NCI-H2107 treated with DMSO at 0.1 percent for 48 hours (cell line): Measurements from ENCODE around the gene FAM240A.
A peak's percentile ranks its signal among the peaks of the same experiment; 100 is the strongest.

ENCODE experiments used
- DNase-seq: peaks from one replicate; lab custom pipeline; 2025; ENCODE audit not compliant: unreplicated experiment; lab: John Stamatoyannopoulos, UW

The FAM240A gene

DNA sequence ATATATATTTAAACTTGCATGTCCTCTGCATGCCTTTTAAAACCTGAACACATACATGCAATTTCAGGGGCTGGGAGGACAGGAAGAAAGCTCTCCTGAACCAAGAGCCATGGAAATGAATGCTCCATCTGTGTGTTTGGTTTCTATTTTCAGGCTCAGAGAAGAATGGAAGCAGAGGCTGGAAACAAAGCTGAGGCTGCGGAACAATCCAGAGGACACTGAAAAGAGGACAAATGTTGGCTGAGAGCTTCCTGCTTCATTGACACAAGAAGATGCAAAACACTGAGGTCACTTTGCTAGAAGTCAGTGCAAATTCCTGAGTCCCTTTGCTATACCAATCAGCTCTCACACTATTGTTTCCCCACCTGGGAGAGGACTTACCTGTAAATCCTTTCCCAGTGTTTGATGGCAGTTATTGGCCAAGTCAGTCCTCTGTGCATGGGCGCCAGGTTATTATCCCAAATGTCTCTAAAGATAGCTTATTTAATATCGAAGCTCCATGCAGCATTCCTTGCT lies 12.7 kb downstream of the FAM240A start:
- DNase-seq = no peak

DNA sequence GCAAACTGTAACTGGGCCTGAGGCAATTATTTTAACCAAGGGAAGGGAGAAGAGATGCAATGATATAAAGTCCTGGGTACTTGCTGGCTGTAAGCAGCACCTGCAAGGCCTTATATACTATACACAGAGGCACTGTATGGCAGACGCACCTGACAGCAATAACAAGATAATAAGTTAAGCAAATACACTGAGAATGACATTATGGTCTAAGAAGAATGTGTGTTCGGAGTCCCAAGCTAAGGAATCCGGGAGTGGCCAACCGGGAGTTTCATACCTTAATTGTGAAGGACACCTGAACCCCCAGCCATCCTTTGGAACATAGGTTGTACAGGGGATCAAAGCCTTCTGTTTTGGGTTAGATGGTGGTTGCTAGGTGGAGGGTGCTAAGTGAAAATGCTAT lies 13.7 kb downstream of the FAM240A start:
- DNase-seq = no peak

DNA sequence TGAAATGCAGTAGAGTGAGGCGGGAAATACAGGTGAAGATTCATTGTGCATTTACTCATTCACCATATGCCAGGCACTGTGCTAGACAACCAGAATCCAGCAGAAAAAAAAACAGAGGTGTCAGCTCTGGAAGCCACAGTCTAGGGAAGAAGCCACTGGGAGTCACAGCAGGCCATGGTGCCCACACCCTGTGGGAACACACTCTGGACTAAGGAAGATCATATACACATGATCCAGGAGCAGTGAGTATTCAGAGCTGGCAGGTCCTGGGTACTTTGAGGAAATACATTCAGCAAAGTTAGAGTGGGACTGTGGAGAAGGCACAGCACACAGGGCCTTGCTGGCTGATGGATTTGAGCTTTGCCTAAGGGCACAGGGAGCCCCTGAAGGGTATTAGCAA lies 14.8 kb downstream of the FAM240A start:
- DNase-seq = no peak

DNA sequence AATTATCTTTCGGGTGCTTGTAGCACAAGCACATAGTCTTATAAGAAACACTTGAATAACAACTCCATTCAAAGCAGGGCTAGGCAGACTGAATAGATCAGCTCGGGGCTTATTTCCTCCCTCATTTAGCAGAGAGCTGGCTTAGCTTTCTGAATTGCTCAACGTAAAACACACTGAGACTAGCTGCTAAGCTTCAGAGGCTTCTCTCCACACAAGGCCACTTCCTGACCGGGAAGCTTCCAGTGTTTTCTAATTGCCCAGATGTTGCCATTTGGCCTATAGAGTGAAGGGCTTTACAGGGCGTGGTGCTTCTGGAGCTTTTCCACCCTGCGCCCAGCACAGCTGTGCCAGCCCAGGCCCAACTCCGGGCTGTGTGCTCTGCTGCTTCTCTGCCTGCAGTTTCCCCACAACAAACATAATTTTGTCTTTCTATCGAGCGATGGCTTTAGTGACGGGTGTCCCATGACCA lies 16.6 kb downstream of the FAM240A start:
- no peak for DNase-seq

DNA sequence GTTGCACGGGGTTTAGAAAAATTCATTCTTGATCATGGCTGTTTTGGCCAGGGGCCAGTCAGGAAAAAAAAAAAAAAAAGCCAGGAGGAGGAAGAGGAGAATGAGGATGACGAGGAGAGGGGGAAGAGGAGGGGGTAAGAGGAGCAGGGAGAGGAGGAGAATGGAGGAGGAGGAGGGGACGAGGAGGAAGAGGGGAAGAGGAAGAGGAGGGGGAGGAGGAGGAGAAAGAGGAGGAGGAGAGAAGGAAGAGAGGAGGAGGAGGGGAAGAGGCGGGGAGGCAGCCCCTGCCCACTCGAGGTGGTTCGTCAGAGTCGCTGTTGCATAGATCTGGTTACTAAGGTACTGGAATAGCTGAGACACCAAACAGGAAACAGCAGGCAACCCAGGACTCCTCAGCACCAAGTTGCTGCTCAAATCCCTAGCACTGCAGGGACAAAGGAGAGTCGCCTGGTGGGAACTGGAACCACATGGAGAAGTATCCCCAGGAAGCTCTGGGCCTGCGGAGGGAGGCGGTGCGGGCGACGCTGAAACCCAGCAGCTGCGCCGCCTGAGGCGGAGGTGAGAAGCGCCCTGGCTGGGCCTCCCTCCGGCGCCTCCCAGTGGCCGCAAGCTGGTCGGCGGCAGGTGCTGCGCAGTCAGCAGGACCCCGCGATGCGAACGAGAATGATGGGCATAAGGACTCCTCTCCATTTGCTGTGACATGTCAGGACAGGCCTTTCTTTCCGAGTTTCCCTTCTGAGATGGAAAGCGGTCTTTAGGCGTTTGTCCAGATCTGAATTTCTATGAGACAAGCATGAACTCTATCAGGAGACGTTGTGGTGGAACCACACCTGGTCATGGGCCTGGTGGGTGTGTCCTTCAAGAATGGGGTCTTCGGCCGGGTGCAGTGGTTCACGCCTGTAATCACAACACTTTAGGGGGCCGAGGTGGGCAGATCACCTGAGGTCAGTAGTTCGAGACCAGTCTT lies 17.5 kb downstream of the FAM240A start:
- DNase-seq = peak; percentile 7

DNA sequence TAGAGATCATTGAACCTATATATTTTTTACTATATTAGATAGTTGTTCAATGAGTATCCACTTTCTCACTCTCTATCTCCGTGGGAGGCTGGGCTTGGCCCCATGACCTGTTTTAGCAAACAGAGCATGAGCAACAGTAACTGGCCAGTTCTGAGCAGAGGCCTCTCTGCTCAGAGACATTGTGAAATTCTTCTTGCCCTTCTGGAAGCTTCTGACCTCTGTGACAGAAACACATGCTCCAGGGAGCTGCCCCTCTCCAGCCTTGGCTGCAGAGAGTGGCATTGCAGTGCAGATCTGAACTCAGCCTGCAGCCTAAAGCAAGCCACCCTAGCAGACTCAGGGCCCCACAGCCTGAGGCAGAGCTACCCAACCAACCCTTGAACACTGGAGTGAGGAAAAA lies 20.5 kb downstream of the FAM240A start:
- DNase-seq = no peak

DNA sequence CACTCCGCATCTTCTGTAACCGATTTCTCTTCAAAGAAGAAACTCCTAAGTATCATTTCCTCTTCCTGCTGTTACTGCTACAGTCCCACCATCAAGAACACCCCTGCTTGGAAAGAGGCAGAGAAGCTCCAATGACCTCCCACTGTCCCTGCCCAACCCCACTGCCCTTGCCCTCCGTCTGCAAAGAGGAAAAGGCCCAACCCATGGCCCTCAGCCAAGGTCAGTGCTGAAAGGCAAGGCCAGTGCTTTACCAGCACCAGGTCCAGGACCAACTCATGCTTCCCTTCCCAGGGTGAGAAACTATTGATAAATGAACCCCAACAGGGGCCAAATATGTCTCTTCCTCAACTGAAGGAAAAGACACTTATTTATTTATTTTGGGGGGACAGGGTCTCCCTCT lies 22.5 kb downstream of the FAM240A start:
- DNase-seq = no peak

DNA sequence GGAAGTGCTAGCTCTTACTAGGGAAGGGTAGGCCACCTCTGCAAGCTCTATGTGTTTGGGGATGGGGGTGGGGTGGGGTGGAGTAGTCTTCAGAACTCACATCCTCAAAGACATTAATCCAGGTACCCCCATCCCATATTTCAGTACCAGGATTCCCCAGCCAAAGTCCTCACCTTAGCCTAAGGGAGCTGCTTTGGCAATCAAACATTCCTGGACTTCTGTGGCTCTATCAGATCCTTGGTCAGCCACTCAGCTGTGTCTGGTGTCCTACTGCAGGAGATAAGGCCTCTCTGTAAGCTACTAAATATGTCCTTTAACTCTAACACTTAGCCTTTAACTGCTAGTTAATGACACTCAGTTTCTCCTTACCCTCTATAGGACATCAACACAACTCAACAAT lies 26.9 kb downstream of the FAM240A start:
- DNase-seq = no peak

DNA sequence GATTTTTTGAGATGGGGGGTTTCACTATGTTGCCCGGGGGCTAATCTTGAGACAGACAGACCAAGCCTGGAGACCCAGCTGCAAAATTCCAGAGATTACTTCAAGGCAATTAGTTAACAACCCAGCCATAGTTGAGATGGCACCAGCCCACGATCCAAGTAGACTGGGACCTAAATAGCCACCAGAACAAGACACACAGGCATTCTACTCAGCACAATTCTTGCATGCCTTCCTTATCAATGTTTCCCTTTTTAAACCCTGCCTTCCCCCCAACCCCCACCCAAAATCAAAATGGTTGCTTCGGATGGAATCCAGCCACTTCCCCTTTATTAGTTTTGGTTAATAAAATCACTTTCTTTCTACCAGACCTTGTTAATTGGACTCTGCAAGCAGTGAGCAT lies 28.6 kb downstream of the FAM240A start:
- DNase-seq = no peak

DNA sequence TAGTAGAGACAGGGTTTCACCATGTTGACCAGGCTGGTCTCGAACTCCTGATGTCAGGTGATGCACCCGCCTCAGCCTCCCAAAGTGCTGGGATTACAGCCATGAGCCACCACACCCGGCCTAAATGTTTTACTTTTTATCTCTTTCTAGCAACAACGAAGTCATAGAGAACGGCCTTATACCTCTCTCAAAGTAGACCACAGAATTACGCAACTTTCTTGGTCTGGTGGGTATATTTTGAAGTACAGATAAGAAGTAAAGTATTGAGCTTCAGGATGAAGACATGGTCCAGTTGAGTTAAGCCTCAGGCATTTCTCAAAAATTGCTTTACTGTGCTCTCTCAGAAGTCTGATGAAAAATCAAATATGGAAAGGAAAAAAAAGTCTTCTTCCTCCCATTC lies 30.6 kb downstream of the FAM240A start:
- DNase-seq = no peak

DNA sequence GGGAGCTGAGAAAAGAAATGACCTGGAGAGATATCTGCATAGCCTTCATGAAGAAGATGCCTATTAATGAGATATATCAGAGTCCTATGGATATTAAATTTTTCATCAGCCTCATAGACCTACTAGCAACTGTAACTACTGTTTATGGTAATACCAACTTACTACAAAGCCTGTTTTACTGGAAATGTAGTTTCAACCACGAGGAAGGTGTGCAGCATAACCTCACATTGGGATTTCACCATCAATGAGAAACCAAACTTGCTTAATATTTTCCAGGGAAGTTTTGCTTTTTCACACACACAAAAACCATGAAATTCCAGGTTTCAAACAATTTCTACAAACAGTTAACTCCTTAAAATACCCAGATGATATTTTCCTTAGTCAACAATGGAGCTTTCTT lies 31.4 kb downstream of the FAM240A start:
- DNase-seq = no peak

DNA sequence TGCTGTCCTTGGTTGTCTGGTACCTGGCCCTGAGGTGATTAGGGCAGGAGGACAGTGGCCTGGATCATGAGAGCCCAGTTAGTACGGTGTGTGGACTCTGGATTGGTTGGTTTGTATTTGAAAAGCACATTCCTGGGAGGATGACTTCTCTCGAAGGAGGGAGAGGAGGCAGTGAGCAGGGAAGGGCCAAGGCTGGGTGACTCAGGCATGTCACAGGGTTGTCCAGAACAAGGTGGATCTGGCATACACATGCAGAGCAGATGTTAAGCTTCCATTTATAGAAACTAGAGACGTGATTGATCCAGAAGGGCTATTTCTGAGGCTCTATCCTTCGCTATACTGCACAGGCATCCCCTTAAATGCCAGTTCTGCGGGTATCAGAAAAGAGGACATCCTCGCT lies 34.4 kb downstream of the FAM240A start:
- no peak for DNase-seq

DNA sequence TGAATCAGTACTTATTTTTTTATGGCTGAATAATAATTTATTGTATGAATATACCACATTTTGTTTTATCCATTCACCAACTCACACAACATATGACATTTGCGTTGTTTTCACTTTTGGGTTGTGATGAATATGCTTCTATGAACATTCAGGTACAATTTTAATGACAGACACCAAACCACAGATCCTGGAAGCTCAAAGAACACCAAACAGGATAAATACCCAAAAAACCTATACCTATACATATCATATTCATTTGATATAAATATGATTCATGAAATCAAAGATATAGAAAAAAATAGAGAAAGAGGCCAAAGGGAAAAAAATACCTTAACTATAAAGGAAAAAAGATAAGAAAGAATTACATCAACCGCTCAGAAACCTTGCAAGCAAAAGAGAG lies 35.8 kb downstream of the FAM240A start:
- DNase-seq = no peak

DNA sequence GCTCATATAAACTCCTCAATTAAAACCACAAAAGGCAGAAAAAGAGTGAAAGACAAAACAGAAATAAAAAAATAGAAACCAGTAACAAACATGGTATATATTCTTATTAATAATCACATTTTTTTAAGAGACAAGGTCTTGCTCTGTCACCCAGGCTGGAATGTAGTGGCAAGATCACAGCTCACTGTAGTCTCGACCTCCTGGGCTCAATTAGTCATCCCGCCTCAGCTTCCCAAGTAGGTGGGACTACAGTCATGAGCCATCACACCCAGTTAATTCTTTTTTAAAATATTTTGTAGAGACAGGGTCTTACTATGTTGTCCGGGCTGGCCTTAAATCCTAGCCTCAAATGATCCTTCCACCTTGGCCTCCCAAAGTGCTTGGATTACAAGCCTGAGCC lies 37.1 kb downstream of the FAM240A start:
- DNase-seq = no peak

DNA sequence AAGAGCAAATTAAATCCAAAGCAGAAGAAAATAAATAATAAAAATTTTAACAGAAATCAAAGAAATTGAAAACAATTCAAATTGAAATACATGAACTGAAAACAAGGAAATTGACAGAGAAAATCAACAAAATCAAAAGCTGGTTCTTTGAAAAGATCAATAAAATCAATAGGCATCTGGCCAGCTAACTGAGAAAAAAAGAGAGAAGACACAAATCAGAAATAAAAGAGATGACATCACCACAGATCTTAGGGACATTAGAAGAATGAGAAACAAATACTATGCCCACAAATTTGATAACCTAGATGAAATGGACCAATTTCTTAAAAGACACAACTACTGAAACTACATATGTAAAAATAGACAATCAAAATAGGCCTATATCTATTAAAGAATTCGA lies 38.8 kb downstream of the FAM240A start:
- no peak for DNase-seq

DNA sequence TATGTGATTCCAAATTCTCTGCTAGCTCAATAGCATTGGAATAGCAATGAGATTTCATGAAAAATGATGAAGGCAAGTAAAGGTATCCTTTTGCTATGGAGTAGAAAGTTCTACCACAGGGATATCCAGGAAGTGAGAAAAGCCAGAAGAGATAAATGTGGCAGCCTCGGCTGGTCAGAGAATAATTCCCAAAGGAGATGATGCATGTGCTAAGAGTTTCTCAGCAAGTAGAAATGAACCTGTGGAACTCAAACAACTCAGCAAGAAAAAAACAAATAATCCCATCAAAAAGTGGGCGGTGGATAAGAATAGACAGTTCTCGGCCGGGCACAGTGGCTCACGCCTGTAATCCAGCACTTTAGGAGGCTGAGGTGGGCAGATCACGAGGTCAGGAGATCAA lies 42.9 kb downstream of the FAM240A start:
- no peak for DNase-seq

DNA sequence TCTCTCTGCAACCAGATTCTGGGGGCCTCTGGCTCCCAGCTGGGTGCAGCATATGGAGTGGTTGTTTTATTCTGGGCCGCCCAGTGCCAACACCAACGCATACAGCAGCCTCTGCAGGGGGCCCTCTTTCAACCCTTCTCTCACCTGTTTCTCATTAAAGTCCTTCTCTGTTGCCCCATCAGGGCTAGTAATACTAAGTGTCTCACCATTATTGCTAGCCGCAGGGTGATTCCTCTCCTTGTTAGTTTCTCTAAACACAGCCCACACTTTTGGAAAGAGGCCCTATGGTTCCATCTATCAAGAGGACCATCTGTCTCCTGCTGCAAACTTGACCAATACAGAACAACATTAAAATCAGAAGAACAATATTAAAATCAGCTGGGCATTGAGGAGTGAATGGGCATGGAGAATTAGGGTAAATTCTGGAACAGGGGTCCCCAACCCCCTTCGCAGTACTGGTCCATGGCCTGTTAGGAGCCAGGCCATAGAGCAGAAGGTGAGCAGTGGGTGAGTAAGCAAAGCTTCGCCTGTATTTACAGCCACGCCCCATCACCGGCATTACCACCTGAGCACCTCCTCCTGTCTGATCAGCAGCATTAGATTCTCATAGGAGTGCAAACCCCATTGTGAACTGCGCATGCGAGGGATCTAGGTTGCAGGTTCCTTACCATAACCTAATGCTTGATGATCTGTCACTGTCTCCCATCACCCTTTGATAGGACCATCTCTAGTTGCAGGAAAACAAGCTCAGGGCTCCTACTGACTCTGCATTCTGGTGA lies 44.6 kb downstream of the FAM240A start:
- peak; percentile 81 for DNase-seq

DNA sequence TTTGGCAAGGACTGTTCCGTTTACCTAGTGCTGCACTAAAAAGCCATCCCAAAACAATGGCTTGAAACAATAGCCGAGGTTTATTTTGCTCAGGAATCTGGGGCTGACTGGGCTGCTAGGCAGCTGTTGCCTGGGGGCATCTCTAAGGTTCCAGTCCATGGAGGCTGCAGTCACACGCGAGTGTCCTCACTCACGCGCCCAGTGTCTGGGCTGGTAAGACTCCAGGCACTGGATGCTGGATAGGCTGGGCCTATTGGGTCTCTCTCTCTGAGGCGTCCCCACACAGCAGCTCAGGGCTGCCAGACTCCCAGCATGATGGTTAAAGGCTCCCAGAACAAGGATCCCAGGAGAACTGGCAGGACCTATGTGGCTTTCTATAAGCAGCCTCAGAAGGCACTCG lies 47.0 kb downstream of the FAM240A start:
- no peak for DNase-seq

DNA sequence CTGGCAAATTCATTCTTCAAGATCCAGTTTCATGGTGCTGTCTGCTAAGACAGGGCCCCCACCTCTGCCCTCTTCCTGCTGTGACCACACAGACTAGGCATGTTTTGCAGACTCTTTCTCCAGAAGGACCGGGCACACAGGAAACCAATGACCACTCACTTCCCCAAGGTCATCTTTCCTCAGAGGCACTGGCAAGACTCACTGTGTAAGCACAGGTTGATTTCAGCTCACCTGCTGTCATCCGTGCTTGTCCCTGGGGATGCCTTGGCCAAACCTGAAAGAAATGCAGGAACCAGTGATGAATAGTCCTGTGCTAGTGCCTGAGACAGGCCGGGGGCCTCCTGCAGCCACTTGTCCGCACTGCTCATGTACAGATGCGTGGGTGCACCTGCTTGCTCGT lies 47.7 kb downstream of the FAM240A start:
- DNase-seq = no peak

DNA sequence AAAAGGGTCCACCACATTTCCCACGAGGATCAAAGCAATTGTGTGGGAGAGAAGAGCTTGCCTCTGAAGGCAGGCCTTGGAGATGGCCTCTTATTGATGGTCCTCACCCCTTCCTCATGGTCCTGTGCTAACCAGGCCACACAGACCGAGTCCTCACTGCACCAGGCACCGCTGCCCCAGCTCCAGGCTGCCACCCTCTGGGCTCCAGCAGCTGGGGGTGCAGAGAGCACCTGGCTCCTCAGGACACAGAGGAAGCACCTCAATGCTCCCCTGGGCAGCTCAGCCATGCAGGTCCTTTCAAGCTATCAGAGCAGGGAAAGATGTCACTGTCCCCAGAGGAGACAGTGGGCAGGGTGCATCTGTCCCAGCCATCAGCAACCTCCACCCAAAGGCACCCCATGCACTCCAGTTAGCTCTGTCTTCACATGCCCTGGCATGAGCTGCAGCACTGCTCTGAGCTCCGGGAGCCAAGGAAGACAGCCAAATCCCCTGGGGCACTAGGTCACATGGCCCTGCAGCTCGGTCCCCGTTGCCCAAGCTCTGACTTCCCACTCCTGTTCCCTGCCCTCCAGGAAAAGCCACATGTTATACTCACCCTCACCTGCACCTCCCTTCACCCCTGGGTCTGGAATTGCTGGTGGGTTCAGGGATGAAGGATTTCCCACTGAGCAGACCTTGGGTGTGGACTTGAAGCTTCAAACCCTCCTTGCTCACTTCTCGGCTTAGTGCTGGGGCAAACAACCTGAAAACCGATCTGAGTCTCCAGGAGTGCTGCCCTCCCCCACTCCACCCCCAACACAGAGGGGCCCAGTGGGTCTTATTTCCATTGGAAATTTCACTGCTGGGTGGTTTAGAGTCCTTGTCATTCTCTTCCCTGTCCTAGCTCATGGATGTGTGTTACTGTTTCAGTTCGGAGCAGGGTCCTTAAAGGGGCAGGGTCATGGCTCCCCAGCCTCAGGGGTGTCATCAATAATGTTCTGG lies 48.5 kb downstream of the FAM240A start:
- DNase-seq = peak; percentile 15
